ENCODE results near the gene SYDE2. TPM values are rescaled to one million over a fixed set of nuclear protein-coding genes. Genes with fewer than 3 reads are reported as not detected.

The SYDE2 gene
- total and polyA plus RNA-seq, 4 donors = 1.9 to 48.9 (median 10.3) TPM

DNA sequence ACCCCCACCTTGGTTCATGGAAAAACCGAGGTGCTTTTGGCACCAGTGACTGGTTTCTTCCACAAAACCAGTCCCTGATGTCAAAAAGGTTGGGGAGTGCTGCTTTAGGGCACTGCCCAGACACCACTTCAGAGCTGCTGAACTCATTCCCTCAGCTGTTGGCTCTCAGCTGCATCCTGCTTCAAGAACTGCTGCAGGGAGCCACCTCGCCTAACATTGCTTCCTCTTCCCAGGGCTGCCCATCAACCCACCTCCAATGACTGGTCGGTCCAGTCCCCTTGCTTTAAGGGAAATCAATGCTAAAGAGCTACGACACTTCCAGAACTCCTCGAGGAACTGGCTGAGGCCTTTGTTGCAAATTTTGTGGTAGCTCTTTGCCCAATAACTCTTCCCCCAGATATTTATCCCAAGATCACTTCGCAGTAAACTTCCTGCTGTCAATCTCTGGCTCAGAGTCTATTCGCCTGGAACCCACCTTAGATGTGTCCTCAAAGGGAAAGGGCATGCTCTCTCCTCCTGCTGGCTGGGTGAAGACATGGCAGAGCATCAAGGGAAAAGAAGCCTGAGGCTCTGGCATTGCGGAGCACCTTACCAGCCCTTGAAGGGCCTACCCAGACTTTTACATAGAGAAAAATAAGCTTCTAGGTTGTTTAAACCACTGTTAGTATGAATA, 29.6 kb upstream of the SYDE2 start:
- TF ChIP-seq, protein P1, sequence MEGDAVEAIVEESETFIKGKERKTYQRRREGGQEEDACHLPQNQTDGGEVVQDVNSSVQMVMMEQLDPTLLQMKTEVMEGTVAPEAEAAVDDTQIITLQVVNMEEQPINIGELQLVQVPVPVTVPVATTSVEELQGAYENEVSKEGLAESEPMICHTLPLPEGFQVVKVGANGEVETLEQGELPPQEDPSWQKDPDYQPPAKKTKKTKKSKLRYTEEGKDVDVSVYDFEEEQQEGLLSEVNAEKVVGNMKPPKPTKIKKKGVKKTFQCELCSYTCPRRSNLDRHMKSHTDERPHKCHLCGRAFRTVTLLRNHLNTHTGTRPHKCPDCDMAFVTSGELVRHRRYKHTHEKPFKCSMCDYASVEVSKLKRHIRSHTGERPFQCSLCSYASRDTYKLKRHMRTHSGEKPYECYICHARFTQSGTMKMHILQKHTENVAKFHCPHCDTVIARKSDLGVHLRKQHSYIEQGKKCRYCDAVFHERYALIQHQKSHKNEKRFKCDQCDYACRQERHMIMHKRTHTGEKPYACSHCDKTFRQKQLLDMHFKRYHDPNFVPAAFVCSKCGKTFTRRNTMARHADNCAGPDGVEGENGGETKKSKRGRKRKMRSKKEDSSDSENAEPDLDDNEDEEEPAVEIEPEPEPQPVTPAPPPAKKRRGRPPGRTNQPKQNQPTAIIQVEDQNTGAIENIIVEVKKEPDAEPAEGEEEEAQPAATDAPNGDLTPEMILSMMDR (IDR thresholded peaks at IDR 0.05; ENCODE audit: control extremely low read depth, extremely low read depth) = no peak
- no peaks in the 10 kb centered on the region for H3K9me3 ChIP-seq (ENCODE audit: control insufficient read depth in 4 of 4, insufficient read depth in 3 of 4, low read length in 3 of 4)
- H3K4me1 ChIP-seq (ENCODE audit: control insufficient read depth in 5 of 5, insufficient read depth in 5 of 5, low read length in 5 of 5) = peaks cover 0 to 26% (median 8%) of the 10 kb centered on the region in 5 donors
- no peak overlapping the region for H3K27ac ChIP-seq (ENCODE audit: low read depth in 1 of 2, low read length in 1 of 2)
- no peak overlapping the region for H3K9ac ChIP-seq (ENCODE audit: insufficient read depth in 1 of 2, low read length in 2 of 2)
- no peak overlapping the region for H3K4me3 ChIP-seq
- ATAC-seq (ENCODE audit: insufficient read depth, low FRiP score) = no peak
- WGBS, 2 donors = 55 to 63% methylated on average over 8 of the region's 8 CpGs
- H3K36me3 ChIP-seq (ENCODE audit: control insufficient read depth in 4 of 4, insufficient read depth in 4 of 4, low read length in 4 of 4) = no peaks in the 10 kb centered on the region
- no peaks in the 10 kb centered on the region for H3K27me3 ChIP-seq (ENCODE audit: control insufficient read depth in 3 of 3, insufficient read depth in 3 of 3, low read length in 2 of 3)
- DNase-seq = no peak

DNA sequence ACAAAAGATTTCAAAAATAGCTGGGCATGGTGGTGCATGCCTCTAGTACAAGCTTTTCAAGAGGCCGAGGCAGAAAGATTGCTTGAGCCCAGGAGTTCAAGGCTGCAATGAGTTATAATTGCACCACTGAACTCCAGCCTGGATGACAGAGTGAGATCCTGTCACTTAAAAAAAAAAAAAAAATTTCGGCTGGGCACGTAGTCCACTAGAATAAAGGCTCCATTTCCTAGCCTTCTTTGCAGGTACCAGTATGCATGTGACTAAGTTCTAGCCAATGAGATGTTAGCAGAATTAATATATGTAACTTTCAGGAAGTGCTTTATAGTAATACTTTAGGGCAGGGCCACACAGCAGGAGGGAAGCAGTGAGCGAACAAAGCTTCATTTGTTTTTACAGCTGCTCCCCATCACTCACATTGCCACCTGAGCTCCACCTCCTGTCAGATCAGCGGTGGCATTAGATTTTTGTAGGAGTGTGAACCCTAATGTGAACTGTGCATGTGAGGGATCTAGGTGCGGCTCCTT, 28.8 kb upstream of the SYDE2 start:
- Histone ChIP-seq H3K27ac (ENCODE audit: low read depth in 1 of 2, low read length in 1 of 2) (peak overlapping the region in 1 of 2 donors; percentile 69), H3K27me3 (ENCODE audit: control insufficient read depth in 3 of 3, insufficient read depth in 3 of 3, low read length in 2 of 3) (no peaks in the 10 kb centered on the region), H3K9me3 (ENCODE audit: control insufficient read depth in 4 of 4, insufficient read depth in 3 of 4, low read length in 3 of 4) (no peaks in the 10 kb centered on the region), H3K4me3 (no peak overlapping the region), H3K36me3 (ENCODE audit: control insufficient read depth in 4 of 4, insufficient read depth in 4 of 4, low read length in 4 of 4) (no peaks in the 10 kb centered on the region), H3K9ac (ENCODE audit: insufficient read depth in 1 of 2, low read length in 2 of 2) (no peak overlapping the region), H3K4me1 (ENCODE audit: control insufficient read depth in 5 of 5, insufficient read depth in 5 of 5, low read length in 5 of 5) (peaks cover 0 to 34% (median 14%) of the 10 kb centered on the region in 5 donors)
- TF ChIP-seq, protein P1 (IDR thresholded peaks at IDR 0.05; ENCODE audit: control extremely low read depth, extremely low read depth) = no peak
- DNase-seq = peak in 1 of 3 donors; percentile 44
- ATAC-seq (ENCODE audit: insufficient read depth, low FRiP score) = no peak
- 81 to 85% methylated on average over 6 of the region's 6 CpGs for WGBS, 2 donors

DNA sequence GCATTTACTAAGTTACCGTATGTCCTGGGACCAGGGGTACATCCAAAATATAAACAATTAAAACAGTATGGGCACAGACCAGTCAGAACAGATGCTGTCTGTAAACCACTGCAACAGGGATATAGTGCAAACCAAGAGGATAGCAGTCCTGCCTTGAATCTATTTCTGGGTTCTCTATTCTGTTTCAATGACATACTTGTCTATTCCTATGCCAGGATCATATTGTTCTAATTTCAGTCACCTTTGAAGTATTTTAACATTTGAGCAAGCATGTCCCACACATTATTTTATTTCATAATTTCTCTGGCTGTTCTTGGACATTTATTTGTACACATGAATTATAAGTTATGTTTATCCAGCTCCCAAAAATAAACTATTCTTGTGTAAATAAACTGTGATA, 28.2 kb upstream of the SYDE2 start:
- peak in 2 of 3 donors; percentile 65 to 82 for DNase-seq
- Histone ChIP-seq H3K9me3 (ENCODE audit: control insufficient read depth in 4 of 4, insufficient read depth in 3 of 4, low read length in 3 of 4) (no peaks in the 10 kb centered on the region), H3K36me3 (ENCODE audit: control insufficient read depth in 4 of 4, insufficient read depth in 4 of 4, low read length in 4 of 4) (no peaks in the 10 kb centered on the region), H3K27ac (ENCODE audit: low read depth in 1 of 2, low read length in 1 of 2) (peak overlapping the region in 1 of 2 donors; percentile 69), H3K4me1 (ENCODE audit: control insufficient read depth in 5 of 5, insufficient read depth in 5 of 5, low read length in 5 of 5) (peaks cover 0 to 40% (median 18%) of the 10 kb centered on the region in 5 donors), H3K9ac (ENCODE audit: insufficient read depth in 1 of 2, low read length in 2 of 2) (no peak overlapping the region), H3K4me3 (no peak overlapping the region), H3K27me3 (ENCODE audit: control insufficient read depth in 3 of 3, insufficient read depth in 3 of 3, low read length in 2 of 3) (no peaks in the 10 kb centered on the region)
- ATAC-seq (ENCODE audit: insufficient read depth, low FRiP score) = no peak
- WGBS, 2 donors = 0 to 84% methylated on average over 1 of the region's 1 CpG
- TF ChIP-seq, protein P1 (IDR thresholded peaks at IDR 0.05; ENCODE audit: control extremely low read depth, extremely low read depth) = no peak
